ENCODE measurements around the gene CCDC192.
"Not testable (repeated sequence)": the region's sequence is repeated elsewhere in the genome, so short reads cannot be mapped to it uniquely, and the experiment has no call there.

- TF ChIP-seq CTCF (IDR thresholded peaks at IDR 0.05; ENCODE audit: insufficient read depth, low read length, poor library complexity, severe bottlenecking); EZH2phosphoT487 (conservative IDR thresholded peaks at IDR 0.05; ENCODE audit: low read length): not testable (repeated sequence)
These were observed 23.4 kb upstream of the CCDC192 start for GRCh38 chr5:127679691-127680330.

All from SU-DHL-6 (cell line).